Gastrocnemius medialis (tissue), 4 donors: ENCODE data around the gene PLPP4.

Experiments
- CTCF ChIP-seq, 5 experiments: fragments of 450-650 bp in 3 of 5; fragments of 200-600 bp in 2 of 5; sonication (generic) in 2 of 5; IDR thresholded peaks in 4 of 5; conservative IDR thresholded peaks in 1 of 5; 1 replicate in 4 of 5; 2 replicates in 1 of 5; pipeline ENCODE4 v1.5.1; 2016 to 2019; ENCODE audit warnings: antibody characterized with exemption in 5 of 5, mild to moderate bottlenecking in 3 of 5, moderate library complexity in 3 of 5
- POLR2A ChIP-seq, 2 donors: fragments of 450-650 bp; IDR thresholded peaks; one replicate each; pipeline ENCODE4 v1.6.1; 2017; ENCODE audit warnings: antibody characterized with exemption in 2 of 2, mild to moderate bottlenecking in 2 of 2, moderate library complexity in 2 of 2

DNA sequence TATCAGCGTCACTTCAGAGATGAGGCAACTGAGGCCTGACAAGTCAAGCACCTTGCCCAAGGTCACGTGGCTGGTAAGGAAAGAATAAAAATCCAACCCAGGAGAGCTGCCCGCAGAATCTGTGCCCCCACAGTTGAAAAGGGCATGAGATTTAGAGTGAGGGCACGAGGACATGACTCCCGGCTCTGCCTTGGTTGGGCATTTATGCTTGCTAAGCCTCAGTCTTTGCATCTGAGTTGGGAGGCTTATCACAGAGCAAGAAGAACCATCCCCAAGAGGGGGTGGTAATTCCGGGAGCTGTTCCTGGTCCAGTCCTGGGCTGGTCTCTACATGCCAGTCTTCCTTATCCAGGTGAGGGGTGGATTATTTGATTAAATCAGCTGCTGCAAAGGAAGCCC lies 37.3 kb downstream of the PLPP4 start:
- TF ChIP-seq CTCF (IDR thresholded peaks at IDR 0.05 in 4 of 5, conservative IDR thresholded peaks at IDR 0.05 in 1 of 5) = no peak
- no peak for TF ChIP-seq POLR2A (IDR thresholded peaks at IDR 0.05)
